Activated CD8-positive, alpha-beta T cell treated with anti-CD3 and anti-CD28 coated beads for 36 hours (primary cell): ENCODE results near the gene BRINP2. TPM values are rescaled to one million over a fixed set of nuclear protein-coding genes. Genes with fewer than 3 reads are reported as not detected.

ENCODE experiments used
- ATAC-seq: fragments of 200-7000 bp; cut with Tn5 transposase; one replicate; pipeline ENCODE4 v1.10.0; 2021; ENCODE audit warnings: mild to moderate bottlenecking, moderate library complexity
- CTCF ChIA-PET: fragments of 350-600 bp; sonication (Branson Sonifier 250); formaldehyde crosslinking; loops from one replicate; lab custom pipeline; 2021; ENCODE audit warnings: antibody characterized with exemption; lab: Charles Lee
- POLR2A ChIA-PET: fragments of 350-600 bp; sonication (Branson Sonifier 250); formaldehyde crosslinking; loops from one replicate; lab custom pipeline; 2021; ENCODE audit warnings: antibody characterized with exemption; lab: Charles Lee
- DNase-seq: peaks from one replicate; pipeline ENCODE4 v3.0.0-alpha.2; 2020
- H3K27ac Mint-ChIP-seq: one replicate; pipeline ENCODE4 v1.8.0; 2021; ENCODE audit warnings: mild to moderate bottlenecking, mixed read lengths
- H3K27me3 Mint-ChIP-seq: one replicate; pipeline ENCODE4 v1.8.0; 2021; ENCODE audit warnings: mixed read lengths
- H3K36me3 Mint-ChIP-seq: one replicate; pipeline ENCODE4 v1.8.0; 2021; ENCODE audit warnings: low read depth, mixed read lengths
- H3K4me1 Mint-ChIP-seq: one replicate; pipeline ENCODE4 v1.8.0; 2021; ENCODE audit warnings: low read depth, mixed read lengths
- H3K4me3 Mint-ChIP-seq: one replicate; pipeline ENCODE4 v1.8.0; 2021; ENCODE audit warnings: mild to moderate bottlenecking, moderate library complexity, mixed read lengths
- H3K9me3 Mint-ChIP-seq: one replicate; pipeline ENCODE4 v1.8.0; 2021; ENCODE audit warnings: mixed read lengths
- intact Hi-C: fragments of 100-400 bp; cut with micrococcal nuclease; formaldehyde crosslinking; loops from one replicate; pipeline ENCODE4 v1.10.0; 2022
- total RNA-seq, 2 experiments: library from RNA; stranded (reverse); gene quantifications; one replicate each; pipeline ENCODE4 v1.2.3, GENCODE V29; 2021
- TF ChIP-seq, protein P1 (sequence below): fragments of 200-600 bp; IDR thresholded peaks from one replicate; pipeline ENCODE4 v1.8.0; 2022; ENCODE audit warnings: antibody characterized with exemption, mild to moderate bottlenecking

Gene BRINP2
- total RNA-seq, 2 experiments from 2014 or later, result not detected

DNA sequence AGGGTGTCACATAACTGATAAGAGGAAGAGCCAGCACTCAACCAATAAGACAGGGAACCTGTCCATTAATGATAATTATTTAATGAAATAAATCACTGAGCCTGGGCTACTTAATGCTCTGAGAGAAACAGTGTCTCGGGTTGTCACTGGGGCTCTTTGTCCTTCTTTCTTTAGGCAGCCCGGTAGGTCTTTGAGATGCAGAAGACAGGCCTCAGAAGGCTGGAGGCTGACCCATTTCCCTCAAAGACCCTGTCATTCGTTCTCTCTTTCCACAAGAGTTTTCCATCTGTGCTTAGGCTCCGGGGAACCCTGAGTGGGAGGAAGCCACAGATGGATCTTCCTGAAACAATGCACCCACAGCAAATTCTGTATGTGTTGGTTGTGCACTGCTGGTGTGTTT is 68.2 kb downstream of the BRINP2 start:
- CTCF ChIA-PET, result no interaction called here
- POLR2A ChIA-PET, result no interaction called here
- TF ChIP-seq, protein P1, sequence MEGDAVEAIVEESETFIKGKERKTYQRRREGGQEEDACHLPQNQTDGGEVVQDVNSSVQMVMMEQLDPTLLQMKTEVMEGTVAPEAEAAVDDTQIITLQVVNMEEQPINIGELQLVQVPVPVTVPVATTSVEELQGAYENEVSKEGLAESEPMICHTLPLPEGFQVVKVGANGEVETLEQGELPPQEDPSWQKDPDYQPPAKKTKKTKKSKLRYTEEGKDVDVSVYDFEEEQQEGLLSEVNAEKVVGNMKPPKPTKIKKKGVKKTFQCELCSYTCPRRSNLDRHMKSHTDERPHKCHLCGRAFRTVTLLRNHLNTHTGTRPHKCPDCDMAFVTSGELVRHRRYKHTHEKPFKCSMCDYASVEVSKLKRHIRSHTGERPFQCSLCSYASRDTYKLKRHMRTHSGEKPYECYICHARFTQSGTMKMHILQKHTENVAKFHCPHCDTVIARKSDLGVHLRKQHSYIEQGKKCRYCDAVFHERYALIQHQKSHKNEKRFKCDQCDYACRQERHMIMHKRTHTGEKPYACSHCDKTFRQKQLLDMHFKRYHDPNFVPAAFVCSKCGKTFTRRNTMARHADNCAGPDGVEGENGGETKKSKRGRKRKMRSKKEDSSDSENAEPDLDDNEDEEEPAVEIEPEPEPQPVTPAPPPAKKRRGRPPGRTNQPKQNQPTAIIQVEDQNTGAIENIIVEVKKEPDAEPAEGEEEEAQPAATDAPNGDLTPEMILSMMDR, result no peak
- intact Hi-C loops, result no loop called here
- Mint-ChIP-seq H3K9me3 (no peaks in the 10 kb centered on the region), H3K4me1 (no peaks in the 10 kb centered on the region), H3K27me3 (no peaks in the 10 kb centered on the region), H3K4me3 (no peak overlapping the region), H3K27ac (no peak overlapping the region), H3K36me3 (no peaks in the 10 kb centered on the region)
- ATAC-seq (no peak), DNase-seq (no peak)

DNA sequence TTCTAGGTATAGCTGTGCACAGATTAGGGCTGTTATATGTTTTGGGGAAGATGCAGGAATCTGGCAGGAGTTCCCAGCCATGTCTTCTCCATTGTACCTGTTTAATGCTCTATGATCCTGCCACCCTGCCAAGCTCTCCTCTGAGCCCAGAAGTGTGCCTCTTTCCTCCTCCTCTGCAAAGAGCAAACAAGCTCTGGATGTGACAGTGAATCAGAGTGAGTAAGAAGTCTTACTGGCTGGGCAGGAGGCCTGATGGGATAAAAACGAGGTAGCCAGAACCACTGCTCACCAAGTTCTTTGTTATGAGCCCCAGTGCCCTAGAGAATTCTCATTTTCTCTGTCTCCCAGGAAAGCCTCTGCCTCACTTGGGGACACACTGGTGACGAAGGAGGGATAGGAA is 69.0 kb downstream of the BRINP2 start:
- POLR2A ChIA-PET, result no interaction called here
- Mint-ChIP-seq H3K27ac (no peak overlapping the region), H3K27me3 (no peaks in the 10 kb centered on the region), H3K4me3 (no peak overlapping the region), H3K36me3 (no peaks in the 10 kb centered on the region), H3K9me3 (no peaks in the 10 kb centered on the region), H3K4me1 (no peaks in the 10 kb centered on the region)
- TF ChIP-seq, protein P1, result no peak
- ATAC-seq (no peak), DNase-seq (no peak)
- intact Hi-C loops, result no loop called here
- CTCF ChIA-PET, result no interaction called here

DNA sequence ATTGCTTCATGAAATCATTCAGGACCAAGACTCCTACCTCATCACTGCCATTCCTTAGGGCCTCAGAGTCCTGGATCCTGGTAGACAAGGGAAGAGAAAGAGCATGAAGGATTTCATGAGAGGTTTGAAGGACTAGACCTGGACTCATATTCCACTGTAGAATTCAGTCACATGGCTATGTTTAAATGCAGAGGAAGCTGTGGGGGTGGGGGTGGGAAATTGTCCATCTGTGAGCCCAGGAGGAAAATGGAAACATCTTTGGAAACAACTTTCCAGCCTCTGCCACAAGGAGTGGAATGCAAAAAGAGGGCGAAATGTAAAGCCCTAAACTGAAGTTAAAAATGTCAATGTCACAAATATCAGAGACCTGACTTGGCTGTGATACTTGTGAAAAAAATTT is 73.0 kb downstream of the BRINP2 start:
- Mint-ChIP-seq H3K36me3 (no peaks in the 10 kb centered on the region), H3K27me3 (no peaks in the 10 kb centered on the region), H3K27ac (no peak overlapping the region), H3K9me3 (no peaks in the 10 kb centered on the region), H3K4me1 (no peaks in the 10 kb centered on the region), H3K4me3 (no peak overlapping the region)
- TF ChIP-seq, protein P1, result no peak
- intact Hi-C loops, result no loop called here
- ChIA-PET POLR2A (interaction anchor here (0.6 kb wide), 1 partner anchor 211 kb away, joined by 3 read pairs; no protein-coding TSS in a partner anchor), CTCF (no interaction called here)
- no peak for ATAC-seq
- DNase-seq, result no peak

DNA sequence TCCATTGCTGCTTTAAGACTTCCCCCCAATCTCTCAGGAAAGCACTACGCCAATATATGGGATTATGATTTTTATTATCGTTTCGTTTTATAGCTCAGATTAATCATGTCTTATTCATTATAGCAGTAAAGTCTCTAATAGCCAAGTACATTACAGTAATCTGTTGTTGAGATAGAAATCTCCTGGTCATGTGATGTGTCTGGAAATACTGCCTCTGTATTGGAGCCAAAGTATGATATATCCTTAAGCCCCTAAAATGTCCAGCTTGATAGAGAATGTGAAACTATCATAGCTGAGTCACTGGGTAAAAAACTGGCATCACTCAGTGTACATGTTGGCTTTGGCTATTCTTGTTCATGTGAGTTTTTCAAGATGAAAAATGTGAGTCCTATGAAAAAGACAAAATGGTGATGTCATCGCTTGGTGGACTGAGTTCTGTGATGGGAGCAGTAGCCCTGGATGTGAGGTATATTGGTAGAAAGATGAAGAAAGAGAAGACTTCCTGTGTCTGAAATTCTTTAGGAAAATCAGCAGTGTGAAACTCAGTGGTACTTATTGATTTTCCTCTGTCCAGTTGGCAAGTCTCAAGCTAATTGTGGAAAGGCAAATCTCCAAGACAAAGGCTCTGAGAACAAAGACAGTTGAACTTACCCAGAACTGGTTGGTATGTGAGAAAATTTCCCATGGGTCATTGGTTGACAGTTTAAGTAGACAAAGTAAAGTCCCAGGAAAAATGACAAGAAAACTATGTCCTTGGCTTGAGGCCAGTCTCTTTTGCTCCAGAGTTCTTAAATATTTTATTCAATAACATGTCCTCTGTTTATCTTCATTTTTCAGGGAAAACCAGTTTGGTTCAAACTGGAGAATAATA is 76.2 kb downstream of the BRINP2 start:
- no peak for DNase-seq
- intact Hi-C loops, result no loop called here
- CTCF ChIA-PET, result no interaction called here
- no peaks in the 10 kb centered on the region for H3K36me3 Mint-ChIP-seq
- ATAC-seq, result no peak
- no peaks in the 10 kb centered on the region for H3K9me3 Mint-ChIP-seq
- H3K4me1 Mint-ChIP-seq, result no peaks in the 10 kb centered on the region
- no peak overlapping the region for H3K4me3 Mint-ChIP-seq
- no peak overlapping the region for H3K27ac Mint-ChIP-seq
- H3K27me3 Mint-ChIP-seq, result no peaks in the 10 kb centered on the region
- TF ChIP-seq, protein P1, result no peak
- POLR2A ChIA-PET, result no interaction called here

DNA sequence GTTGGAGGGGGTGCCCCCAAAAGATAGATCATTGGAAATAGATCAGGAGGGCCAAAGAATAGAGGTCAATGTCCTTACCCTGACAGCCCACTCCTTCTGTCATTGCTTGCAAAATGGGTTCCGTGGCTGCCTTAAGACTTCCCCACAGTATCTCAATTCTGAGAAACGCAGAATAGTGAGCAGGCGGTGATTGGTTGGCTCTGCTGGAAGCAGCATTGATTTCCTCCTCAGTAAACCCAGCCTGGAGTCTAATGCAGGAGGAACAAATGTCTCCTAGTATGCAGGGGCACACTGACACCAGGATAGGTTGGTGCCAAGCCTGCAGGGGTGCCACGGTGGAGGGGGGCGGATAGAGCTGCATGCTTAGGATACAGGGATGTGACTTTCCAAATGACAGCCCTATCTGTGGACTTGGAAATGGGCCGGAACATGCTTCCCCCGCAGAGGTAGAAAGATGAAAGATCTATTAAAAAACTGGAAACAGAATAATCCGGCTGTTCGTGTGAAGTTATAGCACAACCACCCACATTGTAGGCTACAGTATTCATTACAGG is 76.9 kb downstream of the BRINP2 start:
- Mint-ChIP-seq H3K4me1 (no peaks in the 10 kb centered on the region), H3K27ac (no peak overlapping the region), H3K4me3 (no peak overlapping the region), H3K27me3 (no peaks in the 10 kb centered on the region), H3K9me3 (no peaks in the 10 kb centered on the region), H3K36me3 (no peaks in the 10 kb centered on the region)
- ATAC-seq (no peak), DNase-seq (no peak)
- ChIA-PET CTCF (no interaction called here), POLR2A (no interaction called here)
- TF ChIP-seq, protein P1, result no peak
- intact Hi-C loops, result no loop called here
